GM18502 (cell line): ENCODE results near the gene PAGE4.

Experiments
- ATAC-seq: cut with Tn5 transposase; IDR thresholded peaks from one replicate; pipeline ENCODE4 v1.9.1; 2021; ENCODE audit warnings: mild to moderate bottlenecking; ENCODE audit not compliant: unreplicated experiment, poor library complexity

PAGE4 gene

GRCh38 chrX:49829016-49829415 is at the start of gene PAGE4:
Gene PAGE4 (plus strand): TSS chrX:49829303. CDS start chrX:49830429, 1,126 bp downstream.
- no peak for ATAC-seq

GRCh38 chrX:49784747-49785280 is 44.3 kb upstream of the PAGE4 start:
- ATAC-seq: no peak

GRCh38 chrX:49792376-49792775 is 36.7 kb upstream of the PAGE4 start:
- ATAC-seq: no peak

DNA sequence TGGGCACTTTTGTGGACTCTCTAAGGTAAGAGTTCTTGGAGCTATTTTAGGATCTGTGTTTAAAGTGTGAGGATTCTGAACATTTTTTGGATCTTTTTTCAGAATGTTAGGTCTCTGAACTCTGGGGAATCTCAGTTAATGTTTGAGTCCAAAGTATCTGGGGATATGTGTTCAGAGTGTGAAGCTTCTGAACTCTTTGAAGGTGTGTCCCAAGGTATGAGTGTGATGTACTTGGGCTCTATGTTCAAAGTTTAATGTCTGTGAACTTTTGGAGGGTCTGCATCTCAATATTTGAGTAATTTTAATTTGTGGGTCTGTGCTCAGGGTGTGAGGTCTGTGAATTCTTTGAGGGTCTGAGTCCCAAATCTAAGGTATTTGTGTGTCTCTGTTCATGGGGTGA is 35.4 kb upstream of the PAGE4 start:
- no peak for ATAC-seq

DNA sequence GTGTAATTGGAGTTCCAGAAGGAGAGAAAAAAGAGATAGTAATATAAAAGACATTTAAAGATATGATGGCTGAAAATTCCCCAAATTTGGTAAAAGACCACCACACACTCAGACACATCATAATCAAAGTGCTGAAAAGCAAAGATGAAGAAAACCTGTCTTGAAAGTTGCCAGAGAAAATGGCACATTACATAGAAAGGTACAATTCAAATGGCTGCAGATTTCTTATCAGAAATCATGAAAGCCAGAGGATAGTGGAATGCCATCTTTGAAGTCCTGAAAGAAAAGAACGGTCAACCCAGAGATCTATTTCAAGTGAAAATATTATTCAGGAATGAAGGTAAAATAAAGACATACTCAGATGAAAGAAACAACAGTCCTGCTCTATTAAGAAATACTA is 29.3 kb upstream of the PAGE4 start:
- ATAC-seq: no peak

- no peak for ATAC-seq
Measured at GRCh38 chrX:49809891-49810632, 19.0 kb upstream of the PAGE4 start.

- ATAC-seq: no peak
Measured at GRCh38 chrX:49812177-49812576, 16.9 kb upstream of the PAGE4 start.

GRCh38 chrX:49816435-49816834 is 12.7 kb upstream of the PAGE4 start:
- no peak for ATAC-seq

- peak; percentile 64 for ATAC-seq
Measured at GRCh38 chrX:49838374-49838773, 9.3 kb downstream of the PAGE4 start.

DNA sequence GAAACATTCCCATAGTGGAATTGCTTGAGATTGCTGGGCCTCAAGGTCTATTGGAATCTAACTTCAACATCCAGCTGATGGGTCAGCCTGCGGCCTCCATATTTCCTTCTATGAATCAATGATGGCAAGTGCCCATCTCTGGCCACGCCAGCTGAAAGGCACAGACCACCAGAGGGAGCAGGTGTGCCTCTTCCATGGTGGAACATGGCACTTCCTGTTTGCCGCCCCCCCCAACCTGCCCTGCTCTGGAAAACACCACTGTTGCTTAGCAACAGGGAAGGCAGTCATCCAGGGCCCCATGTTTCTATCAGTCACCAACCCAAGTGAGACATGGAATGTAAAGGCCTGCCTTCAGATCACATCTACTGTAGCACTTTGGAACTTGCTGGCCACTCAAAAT is 11.6 kb downstream of the PAGE4 start:
- peak; percentile 76 for ATAC-seq

DNA sequence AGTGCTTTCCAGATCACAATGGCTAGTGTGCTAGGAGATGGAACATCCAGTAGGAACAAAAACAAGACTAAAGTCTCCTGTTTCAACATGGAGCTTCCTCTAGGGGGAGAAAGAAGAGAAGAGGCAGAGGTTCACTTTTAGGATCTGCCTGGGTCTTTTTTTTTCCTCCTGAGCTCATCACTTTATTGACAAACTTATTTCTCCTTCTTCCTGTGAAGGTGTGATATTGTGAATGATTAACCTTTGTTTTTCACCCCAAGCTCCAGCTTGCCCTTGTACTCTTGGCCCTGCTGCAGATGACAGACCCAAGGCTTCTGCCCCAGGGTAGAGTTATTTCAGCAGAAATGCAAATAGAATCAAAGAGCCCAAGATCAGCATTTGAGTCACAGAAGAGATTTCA is 13.5 kb downstream of the PAGE4 start:
- no peak for ATAC-seq

GRCh38 chrX:49844611-49845010 is 15.5 kb downstream of the PAGE4 start:
- no peak for ATAC-seq

DNA sequence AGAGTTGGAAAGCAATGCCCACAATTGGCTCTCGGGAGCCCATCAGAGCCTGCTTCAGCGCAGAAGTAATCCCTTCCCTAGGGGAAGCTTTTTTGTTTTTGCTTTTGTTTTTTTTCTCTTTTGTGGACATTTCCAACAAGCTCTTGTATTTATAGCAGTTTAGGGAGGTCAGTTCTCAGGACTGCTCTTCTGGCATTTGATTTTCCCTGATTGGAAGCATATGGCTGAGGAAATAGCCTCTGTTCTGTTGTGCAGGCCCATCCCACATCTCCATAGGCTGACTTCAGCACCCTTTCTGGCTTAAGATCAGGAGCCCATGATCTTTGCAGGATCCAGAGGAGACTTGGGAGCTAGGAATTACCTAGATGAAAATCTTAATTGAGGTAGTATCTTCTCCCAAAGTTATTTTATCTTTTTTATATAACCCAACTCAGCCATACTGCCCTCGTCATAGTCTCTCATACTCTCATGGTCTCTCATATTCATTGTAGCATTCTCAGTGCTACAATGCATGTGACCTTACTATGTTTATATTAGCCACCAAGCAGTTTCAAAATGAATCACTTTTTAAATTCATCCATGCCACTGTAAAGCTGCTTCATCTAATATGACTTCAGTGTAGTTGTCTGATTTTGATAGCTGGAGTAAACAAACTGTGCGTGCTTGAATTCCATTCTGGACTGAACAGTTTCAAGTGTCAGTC is 16.7 kb downstream of the PAGE4 start:
- peak; percentile 62 for ATAC-seq

DNA sequence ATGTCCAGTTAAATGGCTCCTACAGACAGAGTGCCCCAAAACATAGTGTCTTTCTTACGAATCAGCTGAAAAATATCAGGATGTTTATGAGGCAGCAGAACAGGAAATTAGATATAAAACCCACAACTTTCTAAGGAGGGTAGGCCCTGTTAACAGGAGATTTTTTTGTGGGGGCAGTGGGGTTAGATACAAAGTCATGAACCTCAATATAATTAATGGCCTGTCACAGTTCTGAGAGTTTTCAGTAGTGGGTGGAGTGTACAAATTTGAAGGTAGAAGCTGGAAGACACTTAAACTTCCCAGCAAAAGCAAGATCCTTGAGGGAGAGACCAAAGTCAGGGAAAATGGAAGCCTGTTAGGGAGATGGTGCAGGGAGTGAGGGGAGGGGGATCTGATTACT is 17.4 kb downstream of the PAGE4 start:
- ATAC-seq: no peak

GRCh38 chrX:49848275-49848674 is 19.2 kb downstream of the PAGE4 start:
- no peak for ATAC-seq

- ATAC-seq: no peak
Measured at GRCh38 chrX:49850028-49850427, 20.9 kb downstream of the PAGE4 start.

GRCh38 chrX:49853661-49854060 is 24.6 kb downstream of the PAGE4 start:
- ATAC-seq: no peak

DNA sequence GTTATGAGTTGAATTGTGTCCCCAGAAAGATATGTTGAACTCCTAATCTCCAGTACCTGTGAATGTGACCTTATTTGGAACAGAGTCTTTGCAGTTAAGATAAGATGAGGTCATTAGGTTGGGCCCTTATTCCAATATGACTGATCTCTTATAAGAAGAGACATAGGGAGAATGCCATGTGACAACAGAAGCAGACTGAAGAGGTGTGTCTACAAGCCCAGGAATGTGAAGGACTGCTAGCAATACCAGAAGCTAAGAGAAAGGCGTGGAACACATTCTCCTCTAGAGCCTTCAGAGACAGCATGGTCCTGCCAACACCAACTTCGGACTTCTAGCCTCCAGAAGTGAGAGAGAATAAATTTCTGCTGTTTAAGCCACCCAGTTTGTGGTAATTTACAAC is 27.7 kb downstream of the PAGE4 start:
- ATAC-seq: no peak

- ATAC-seq: no peak
Measured at GRCh38 chrX:49858341-49858740, 29.2 kb downstream of the PAGE4 start.

DNA sequence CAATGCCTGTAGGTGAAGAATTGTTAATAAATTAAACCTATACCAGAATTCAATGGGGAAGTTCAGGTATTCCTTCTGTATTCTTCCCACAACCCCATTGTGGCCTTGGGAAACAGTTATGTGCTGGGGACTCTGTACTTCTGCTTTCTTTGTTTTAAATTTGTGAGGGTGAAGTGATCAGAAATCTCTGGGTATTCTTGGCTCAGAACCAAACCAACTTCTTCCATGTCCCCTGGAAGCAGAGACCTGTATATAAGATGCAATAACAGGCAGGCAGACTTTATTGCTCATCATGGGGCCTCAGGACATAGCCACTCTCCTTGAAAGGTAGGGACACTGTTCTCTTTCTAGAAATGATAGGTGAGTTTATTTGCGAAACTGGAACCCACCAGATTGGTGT is 30.4 kb downstream of the PAGE4 start:
- ATAC-seq: no peak

- no peak for ATAC-seq
Measured at GRCh38 chrX:49860867-49861535, 31.9 kb downstream of the PAGE4 start.
